Activated CD8-positive, alpha-beta memory T cell treated with anti-CD3 and anti-CD28 coated beads, Interleukin-2, amount 50 U/mL, for 1 hour (primary cell): ENCODE data around the gene PLEKHO1.
"Not testable (repeated sequence)": the region's sequence is repeated elsewhere in the genome, so short reads cannot be mapped to it uniquely, and the experiment has no call there.

Experiments
- DNase-seq: peaks from one replicate; pipeline ENCODE4 v3.0.0-alpha.2; 2020; ENCODE audit errors: extremely low read depth

PLEKHO1 gene

GRCh38 chr1:150173141-150173585 lies 23.4 kb downstream of the PLEKHO1 start:
- DNase-seq, result no peak

DNA sequence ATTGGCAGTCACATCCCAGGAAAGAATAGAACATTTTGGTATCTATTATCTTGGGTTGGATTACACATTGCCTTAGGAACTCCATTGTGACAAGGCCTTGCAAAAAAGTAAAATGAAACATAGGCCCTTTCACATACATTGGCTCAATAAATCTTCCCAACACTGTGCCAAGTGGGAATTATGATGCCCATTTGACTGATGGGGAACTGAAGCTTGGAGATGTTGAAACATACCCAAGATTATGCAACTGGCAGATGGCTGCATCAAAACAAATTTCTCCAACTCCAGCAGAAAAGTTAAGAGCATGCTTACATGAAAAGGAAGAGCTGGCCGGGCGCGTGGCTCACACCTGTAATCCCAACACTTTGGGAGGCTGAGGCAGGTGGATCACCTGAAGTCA lies 26.9 kb downstream of the PLEKHO1 start:
- DNase-seq, result no peak

DNA sequence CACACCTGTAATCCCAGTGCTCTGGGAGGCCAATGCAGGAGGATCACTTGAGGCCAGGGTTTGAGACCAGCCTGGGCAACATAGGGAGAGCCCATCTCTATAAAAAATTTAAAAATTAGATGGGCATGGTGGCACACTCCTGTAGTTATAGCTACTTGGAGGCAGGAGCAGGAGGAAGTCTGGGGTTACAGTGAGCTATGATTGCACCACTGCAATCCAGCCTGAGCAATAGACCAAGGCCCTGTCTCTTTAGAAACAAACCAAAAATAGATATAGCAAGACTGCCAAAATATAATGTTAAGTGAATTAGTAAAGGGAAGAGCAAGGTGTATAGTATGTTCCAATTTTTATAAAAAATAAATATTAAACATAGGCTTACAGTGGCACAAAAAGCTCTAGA lies 28.8 kb downstream of the PLEKHO1 start:
- no peak for DNase-seq

DNA sequence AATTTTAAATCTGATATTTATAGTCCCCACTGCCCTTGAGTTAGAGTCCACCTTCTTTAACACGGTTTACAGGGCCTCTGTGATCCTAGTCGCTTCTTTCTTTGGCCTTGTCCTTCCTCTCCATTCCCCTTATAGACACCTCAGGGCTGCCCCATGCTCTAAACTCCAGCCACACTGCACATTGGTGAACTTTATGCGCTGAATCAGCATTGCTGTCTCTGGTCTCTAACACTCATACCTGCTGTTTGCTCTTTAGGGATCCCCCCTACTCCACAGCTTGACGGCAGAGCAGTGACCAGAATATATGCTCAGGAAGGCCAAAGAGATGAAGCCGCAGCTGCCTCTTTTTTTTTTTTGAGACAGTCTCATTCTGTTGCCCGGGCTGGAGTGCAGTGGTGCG lies 30.2 kb downstream of the PLEKHO1 start:
- no peak for DNase-seq

DNA sequence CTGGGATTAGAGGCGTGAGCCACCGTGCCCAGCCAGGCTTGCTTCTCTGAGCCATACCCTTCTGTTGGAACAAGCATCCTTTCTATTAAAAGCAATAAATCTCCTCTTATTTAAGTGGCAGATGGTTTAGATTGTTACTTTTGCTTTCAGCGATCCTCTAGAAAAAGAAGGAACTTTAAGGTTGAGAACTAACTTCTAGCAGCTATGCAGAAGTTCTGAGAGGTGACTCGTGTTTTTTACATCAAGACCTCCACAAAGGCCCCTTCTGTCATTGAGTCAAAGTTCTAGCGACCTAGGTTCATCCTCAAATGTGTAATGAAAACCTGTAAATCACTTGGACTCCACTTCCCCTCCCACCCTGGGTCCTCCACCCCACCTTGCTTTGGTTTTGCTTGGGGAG lies 30.8 kb downstream of the PLEKHO1 start:
- no peak for DNase-seq

DNA sequence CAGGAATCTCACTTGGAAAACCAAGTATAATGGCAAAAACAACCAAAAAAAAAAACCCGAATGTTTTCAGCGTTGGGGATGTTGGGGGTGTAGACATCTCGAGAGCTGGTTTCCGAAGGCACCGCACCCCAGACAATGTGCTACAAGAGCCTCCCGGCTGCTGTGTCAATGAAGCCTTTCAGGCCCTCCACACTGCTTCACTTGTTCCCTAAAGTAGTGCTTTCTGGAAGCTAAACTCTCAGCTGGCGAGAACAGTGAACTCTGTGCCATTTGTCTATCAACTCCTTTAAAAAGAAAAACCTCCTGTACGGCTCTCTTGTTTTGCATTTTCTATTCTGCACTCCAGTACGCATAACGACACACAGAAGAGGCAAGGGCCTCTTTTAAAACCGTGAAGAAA lies 32.5 kb downstream of the PLEKHO1 start:
- DNase-seq, result no peak

- DNase-seq, result no peak
These were observed 33.3 kb downstream of the PLEKHO1 start for GRCh38 chr1:150183061-150183460.

DNA sequence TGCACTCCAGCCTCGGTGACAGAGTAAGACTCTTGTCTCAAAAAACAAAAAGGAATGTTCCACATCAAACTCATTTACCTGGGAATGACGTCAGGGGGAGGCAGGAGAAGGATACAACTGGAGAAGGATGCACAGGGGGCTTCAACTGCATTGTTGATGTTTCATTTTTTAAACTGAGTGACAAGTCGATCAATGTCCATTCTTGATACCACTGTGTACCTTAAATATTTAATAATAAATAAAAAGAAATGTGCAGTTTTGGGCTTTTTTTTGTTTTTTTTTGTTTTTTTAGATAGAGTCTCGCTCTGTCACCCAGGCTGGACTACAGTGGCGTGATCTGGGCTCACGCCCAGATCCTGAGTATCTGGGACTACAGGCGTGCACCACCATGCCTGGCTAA lies 35.8 kb downstream of the PLEKHO1 start:
- DNase-seq, result no peak

GRCh38 chr1:150186438-150186788 lies 36.7 kb downstream of the PLEKHO1 start:
- not testable (repeated sequence) for DNase-seq

DNA sequence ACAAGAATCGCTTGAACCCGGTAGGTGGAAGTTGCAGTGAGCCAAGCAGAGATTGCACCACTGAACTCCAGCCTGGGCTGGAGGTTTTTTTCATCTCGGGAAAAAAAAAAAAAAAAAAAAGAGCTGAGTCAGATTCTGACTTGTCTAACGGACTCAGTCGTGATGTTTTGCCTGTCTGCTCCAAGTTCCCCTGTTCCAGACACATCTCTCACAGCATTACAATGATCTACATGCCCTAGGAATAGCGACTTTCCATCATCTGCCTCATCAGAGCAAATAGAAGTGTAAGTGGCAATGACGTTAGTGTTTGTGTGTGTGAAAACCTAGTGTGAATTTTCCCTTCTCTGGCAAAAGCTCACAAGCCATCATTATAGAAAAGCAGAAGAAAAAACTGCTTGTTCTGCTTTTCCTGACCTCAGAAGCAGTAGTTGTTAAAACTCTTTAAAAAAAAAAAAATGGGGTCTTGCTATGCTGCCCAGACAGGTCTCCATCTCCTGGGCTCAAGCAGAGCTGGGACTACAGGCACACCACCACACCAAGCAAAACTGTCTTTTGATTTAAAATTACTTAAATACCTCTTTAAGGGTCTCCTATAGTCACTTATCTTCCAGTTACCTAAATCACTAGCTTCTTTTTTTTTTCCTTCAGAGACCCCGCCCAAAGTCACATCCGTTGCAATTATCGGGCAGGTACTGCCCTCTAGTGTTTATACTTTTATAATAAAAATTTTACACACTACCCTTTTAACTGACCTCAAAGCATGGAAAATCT lies 37.3 kb downstream of the PLEKHO1 start:
- no peak for DNase-seq

GRCh38 chr1:150187560-150187931 lies 37.8 kb downstream of the PLEKHO1 start:
- no peak for DNase-seq

DNA sequence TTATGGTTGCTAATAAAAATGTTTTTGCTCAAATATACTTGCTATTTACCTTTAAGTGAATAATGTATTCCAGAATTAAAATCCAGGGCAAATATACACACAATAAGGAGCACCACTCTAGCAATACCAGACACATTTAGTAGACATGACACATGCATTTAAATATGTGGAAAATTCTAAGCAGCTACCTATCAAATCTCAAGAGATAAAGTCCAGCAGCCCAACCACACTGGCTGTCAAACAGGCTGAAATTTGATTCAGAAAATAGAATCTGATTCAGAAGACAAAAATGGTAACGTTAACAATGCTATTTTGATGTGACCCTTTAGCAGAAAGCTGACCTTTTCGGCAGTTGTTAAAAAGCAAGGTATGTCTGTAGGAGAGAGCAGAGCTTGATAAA lies 42.3 kb downstream of the PLEKHO1 start:
- no peak for DNase-seq

DNA sequence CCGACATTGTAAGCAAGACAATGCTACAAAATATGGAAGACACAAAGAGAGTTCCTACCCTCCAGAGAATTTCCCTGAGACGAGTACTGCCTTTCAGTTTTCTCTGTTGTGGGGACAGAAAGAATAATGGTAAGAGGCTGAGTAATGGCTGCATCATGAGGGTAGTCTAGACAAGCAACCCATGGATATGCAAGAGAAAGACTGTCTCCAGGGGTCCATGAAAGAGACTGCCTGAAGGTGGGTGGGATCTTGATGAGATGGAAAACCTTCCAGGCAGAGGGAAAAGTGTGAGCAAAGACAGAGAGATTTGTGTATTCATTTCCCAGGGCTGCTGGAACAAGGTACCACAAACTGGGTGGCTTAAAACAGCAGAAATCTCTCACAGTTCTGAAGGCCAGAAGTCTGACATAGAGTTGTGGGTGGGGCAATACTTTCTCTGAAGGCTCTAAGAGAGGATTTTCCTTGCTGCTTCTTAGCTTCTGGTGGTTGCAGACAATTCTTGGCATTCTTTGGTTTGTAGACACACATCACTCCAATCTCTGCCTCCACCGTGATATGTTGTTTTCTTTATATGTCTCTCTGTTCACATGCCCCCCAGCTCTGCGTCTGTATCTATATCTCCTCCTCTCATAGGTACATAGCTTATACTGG lies 44.8 kb downstream of the PLEKHO1 start:
- DNase-seq, result no peak

DNA sequence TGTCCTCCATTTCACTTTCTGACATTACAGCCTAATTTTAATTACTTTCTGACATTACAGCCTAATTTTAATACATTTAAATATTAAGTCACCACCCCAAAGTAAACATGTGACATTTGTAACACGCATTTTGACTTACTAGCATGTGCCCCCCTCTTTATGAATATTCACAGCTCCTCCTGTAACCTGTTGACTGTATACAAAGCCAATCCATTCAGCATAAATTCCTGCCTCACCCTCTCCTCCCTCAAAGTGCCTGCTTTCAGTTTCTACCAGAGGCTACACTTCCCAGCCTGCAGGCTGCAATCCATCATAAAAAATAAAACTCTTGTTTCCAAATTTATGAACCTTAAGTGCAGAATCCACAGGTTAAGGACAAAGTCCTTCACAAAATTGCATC lies 46.7 kb downstream of the PLEKHO1 start:
- no peak for DNase-seq

DNA sequence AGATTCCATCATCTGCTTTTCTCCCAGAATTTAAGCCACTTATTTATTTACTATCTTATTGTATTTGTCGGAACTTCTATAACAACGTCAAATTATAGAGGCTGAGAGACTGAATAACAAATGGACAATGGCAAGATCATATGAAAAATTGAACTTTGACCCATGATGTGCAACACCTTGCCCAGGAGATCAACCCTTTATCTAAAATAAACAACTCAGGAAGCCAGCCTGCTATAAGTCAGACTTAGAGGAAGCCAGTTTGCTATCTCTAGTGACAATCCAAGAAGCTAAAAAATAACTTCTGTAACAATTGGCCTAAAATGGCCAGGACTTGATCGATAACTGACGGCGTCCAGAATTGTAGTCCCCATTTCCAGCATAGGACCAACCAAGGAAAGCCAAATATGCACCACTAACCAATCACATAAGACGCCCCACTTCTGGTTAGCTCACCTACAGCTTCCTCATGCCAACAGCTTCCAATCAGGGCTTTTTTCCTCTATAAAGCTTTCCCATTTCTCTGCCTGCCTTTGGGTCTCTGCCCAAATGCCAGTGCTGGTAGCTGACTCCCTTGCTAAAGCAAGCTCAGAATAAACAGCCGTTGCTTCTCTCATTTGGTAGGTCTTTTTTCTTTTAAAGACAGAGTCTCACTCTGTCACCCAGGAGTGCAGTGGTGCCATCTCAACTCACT lies 57.7 kb downstream of the PLEKHO1 start:
- no peak for DNase-seq

- DNase-seq, result not testable (repeated sequence)
These were observed 58.7 kb downstream of the PLEKHO1 start for GRCh38 chr1:150208460-150208859.
